NCI-H1930 (cell line): ENCODE data around the gene CATSPERZ.

Experiments used
- DNase-seq, 2 experiments: peaks; one replicate each; lab custom pipeline; 2025; lab: John Stamatoyannopoulos, UW

CATSPERZ gene

GRCh38 chr11:64299847-64300648 lies at the start of gene CATSPERZ:
TSS of gene CATSPERZ (plus strand) at chr11:64300358. CDS start at chr11:64300411, 53 bp downstream.
- DNase-seq, result no peak

DNA sequence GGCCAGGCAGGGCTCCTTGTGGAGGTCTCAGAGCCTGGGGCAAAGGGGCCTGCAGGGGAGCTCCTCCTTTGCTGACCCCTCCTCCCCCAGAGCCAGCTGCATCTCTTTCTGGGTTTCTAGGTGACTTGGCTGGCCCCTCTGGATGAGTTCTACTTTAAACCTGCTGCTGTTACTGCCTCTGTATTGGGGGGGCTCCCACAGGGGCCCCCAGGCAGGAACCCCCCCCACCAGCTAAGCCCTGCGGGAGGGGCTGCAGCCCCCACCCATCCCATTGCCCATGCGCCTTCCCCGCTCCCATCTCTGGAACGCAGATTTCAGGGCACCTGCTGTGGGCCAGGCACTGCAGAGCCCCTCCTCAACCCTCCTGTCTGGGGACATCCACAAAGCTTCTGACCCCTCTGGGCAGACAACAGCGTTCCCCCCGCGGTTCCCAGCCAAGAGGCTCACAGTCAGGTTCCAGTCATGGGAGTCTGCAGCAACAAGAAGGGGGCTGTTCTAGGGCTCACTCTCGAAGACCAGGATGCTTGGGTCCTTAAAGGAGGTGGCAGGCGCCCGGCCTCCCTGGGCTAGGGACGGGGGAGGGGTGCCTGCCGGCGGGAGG lies 49.6 kb upstream of the CATSPERZ start:
- no peak for DNase-seq

GRCh38 chr11:64251016-64251752 lies 49.0 kb upstream of the CATSPERZ start, which contains the start of gene PLCB3:
TSS of gene PLCB3 (plus strand) at chr11:64251530. CDS start at chr11:64251650, 120 bp downstream.
- peak; percentile 38 to 58 for DNase-seq

DNA sequence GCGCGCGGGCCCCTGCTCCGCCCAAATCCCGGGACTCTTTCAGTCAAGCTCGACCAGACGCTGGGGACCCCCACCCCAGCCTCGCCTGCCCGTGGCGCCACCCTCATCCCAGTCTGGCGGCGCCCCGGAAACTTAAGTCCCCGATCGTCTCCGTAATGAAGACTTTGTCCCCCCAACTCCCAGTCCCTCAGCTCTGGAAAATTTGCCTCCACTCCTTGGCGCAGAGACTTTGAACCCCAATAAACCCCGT lies 48.5 kb upstream of the CATSPERZ start:
- DNase-seq, result no peak

GRCh38 chr11:64252003-64252872 lies 47.9 kb upstream of the CATSPERZ start:
- no peak for DNase-seq

DNA sequence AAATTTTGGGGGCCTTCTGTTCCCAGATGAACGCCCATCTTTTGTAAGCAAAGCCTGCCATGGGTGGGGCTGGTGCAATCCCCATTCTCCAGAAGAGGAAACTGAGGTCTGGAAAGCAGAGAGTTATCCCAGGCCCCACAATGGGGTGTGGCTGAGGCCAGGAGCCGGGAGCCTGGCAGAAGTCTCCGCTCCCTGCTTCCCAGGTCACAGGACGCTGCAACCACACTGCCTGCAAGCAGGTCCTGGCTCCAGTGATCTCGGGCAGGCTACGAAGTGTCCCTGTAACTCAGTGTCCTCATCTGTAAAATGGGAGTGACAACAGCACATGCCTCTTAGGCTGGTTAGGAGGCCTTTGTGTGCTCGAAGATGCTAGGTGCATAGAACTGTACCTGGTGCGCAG lies 47.1 kb upstream of the CATSPERZ start:
- no peak for DNase-seq

- DNase-seq, result no peak
Measured at GRCh38 chr11:64253481-64253880, 46.7 kb upstream of the CATSPERZ start.

- DNase-seq, result no peak
Measured at GRCh38 chr11:64254326-64254725, 45.8 kb upstream of the CATSPERZ start.

DNA sequence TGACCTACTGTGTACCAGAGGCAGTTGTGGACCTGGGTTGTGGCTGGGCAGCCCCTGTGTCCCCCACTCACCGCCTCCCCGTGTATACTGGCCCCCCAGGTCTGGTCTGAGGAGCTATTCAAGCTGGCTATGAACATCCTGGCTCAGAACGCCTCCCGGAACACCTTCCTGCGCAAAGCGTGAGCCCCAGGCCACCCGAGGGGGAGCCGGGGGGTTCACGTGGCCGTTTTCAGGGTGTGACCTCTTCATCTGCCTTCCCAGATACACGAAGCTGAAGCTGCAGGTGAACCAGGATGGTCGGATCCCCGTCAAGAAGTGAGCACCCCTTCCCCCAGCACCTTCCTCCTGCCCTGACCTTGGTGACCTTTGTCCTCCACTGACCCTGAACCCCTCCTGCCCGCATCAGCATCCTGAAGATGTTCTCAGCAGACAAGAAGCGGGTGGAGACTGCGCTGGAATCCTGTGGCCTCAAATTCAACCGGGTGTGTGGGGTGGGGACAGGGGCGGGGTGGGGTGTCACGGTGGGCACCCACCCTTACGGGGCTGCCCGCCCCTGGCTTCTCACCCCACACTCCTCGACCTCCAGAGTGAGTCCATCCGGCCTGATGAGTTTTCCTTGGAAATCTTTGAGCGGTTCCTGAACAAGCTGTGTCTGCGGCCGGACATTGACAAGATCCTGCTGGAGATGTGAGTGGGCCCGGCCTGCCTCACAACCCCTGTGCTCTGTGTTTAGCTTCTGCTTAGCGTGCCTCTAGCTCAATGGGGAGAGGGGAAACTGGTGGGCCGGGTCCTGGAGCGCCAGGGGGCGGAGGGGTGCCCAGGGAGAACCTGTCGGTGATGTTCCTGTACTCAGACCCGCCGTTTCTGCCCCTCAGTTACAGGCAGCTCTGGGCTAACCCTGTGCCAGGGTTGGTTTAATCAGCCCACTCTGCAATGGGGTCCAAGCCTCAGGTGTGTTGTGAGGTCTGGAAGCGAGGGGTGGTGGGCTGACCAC lies 44.7 kb upstream of the CATSPERZ start:
- DNase-seq, result no peak

- no peak for DNase-seq
Measured at GRCh38 chr11:64256300-64256699, 43.9 kb upstream of the CATSPERZ start.

GRCh38 chr11:64258356-64258755 lies 41.8 kb upstream of the CATSPERZ start:
- DNase-seq, result no peak

- no peak for DNase-seq
Measured at GRCh38 chr11:64258946-64259532, 41.1 kb upstream of the CATSPERZ start.

DNA sequence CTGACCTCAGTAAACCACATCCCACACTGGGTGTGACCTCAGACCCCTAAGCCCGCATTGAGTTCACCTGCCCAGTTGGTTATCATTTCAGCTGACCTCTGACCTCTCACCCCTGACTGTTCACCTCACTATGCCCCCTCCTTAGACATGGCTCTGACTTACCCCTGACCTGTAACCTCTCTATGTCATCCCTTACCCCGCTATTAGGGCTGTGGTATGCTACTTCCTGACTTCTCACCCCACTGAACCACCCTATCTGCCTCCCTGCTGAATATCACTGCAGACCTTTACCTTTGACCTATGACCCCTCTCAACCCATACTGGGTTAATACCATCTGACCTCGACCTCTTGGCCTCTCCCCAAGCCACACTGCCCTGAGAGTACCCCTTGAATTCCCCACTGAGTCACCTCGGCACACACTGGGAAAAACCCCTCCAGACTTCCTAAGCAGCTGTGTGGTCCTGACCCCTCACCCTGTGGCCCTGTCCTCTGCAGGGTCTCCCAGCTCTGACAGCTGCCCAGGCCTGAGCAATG lies 40.6 kb upstream of the CATSPERZ start:
- no peak for DNase-seq

DNA sequence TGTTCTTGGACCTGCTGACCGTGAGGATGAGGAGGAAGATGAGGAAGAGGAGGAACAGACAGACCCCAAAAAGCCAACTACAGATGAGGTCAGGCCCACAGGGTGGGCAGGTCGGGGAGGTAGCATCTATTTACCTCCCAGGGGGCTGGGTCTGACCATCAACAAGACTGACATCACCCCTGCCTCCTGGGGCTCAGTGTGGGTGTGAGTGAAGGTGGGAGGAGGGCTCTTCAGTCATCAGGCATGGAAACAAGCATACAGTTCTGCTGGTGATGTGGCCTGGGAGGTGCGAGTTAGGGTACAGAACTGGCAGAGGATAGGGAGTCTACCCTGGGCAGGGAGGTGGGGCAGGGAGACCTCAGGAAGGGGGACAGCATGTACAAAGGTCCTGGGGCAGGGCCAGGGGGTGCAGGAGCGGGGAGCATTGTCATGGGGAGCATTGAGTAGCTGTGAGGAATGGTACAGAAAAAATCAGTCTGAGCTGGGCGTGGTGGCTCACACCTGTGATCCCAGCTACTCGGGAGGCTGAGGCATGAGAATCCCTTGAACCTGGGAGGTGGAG lies 39.9 kb upstream of the CATSPERZ start:
- DNase-seq, result no peak

DNA sequence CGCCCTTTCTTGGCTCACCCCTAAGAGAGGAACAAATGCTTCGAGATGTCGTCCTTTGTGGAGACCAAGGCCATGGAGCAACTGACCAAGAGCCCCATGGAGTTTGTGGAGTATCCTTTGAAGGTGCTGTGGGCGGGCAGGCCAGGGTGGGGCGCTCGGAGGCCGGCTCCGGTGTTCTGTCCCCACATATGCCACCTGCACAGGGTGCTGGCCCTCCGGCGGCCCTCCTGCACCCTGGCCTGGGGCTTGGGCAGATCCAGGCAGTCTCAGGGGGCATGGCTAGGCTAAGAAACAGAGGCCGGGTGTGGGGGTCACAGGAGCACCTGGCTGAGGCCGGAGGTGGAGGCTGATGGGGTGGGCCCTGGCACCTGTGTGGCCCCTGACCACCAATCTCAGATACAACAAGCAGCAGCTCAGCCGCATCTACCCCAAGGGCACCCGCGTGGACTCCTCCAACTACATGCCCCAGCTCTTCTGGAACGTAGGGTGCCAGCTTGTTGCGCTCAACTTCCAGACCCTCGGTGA lies 38.5 kb upstream of the CATSPERZ start:
- DNase-seq, result no peak

GRCh38 chr11:64262271-64263002 lies 37.7 kb upstream of the CATSPERZ start:
- no peak for DNase-seq

DNA sequence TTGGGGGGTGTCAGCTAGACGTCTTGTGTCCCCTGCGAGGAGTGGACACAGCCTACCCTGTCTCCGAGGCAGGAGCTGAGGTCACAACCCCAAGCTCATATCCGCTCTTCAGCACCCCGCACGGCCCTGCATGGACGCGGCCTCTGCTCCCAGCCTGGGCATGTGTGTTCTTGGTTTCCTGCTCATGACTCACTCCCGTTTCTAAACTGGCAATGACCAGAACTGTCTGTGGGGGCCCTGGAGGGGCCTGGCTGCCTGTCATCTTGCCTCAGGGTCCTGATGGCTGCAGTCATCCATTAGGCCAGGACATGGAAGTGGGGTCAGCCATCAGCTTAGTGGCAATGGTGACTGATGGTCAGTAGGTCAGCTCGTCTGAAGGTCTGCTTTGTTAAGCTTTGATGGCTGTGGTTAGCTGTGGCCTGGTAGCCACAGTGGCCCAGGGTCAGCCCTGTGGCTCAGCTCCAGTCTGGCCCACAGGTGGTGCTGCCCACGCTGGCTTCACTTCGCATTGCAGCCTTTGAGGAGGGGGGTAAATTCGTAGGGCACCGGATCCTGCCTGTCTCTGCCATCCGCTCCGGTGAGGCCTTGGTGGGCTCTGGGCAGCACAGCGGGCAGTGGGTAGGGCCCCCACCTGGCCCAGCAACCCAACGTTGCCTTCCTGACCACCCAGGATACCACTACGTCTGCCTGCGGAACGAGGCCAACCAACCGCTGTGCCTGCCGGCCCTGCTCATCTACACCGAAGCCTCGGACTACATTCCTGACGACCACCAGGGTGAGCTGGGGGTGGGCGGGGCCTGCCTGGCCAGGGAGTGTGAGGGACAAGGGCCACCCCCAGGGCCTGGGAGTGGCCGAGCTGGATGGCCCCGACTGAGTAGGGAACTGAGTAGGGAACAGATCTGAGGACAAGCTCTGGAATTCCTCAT lies 36.9 kb upstream of the CATSPERZ start:
- no peak for DNase-seq

- DNase-seq, result no peak
Measured at GRCh38 chr11:64263947-64264317, 36.2 kb upstream of the CATSPERZ start.
